K562 (cell line): Measurements from ENCODE around the gene RUVBL2. TPM values are rescaled to one million over a fixed set of nuclear protein-coding genes. Genes with fewer than 3 reads are reported as not detected.
A peak's percentile ranks its signal among the peaks of the same experiment; 100 is the strongest.

Experiments used
- CHCHD3 ChIP-seq: fragments of 250-450 bp; sonication (Bioruptor Pico); IDR thresholded peaks from 2 replicates; pipeline ENCODE4 v2.1.2; 2022; ENCODE audit warnings: mild to moderate bottlenecking
- COPS2 ChIP-seq: fragments of 450-650 bp; conservative IDR thresholded peaks from 2 replicates; pipeline ENCODE4 v1.6.1; 2016; ENCODE audit warnings: mild to moderate bottlenecking, moderate library complexity
- CREBBP ChIP-seq: IDR thresholded peaks from one replicate; pipeline ENCODE4 v1.6.1; 2012; ENCODE audit warnings: low read depth, mild to moderate bottlenecking, control low read depth, inconsistent platforms, low read length
- DDX20 ChIP-seq: fragments of 450-650 bp; IDR thresholded peaks from 2 replicates; pipeline ENCODE4 v1.6.1; 2016; ENCODE audit warnings: missing genetic modification characterization, low read depth, mild to moderate bottlenecking, missing compliant biosample characterization, moderate library complexity
- EHMT2 ChIP-seq: fragments of 450-650 bp; IDR thresholded peaks from 2 replicates; pipeline ENCODE4 v1.6.1; 2018; ENCODE audit warnings: antibody characterized with exemption
- ILK ChIP-seq: fragments of 450-650 bp; IDR thresholded peaks from 2 replicates; pipeline ENCODE4 v1.6.1; 2016; ENCODE audit warnings: missing genetic modification characterization, low read depth, mild to moderate bottlenecking, missing compliant biosample characterization, moderate library complexity, borderline replicate concordance
- MEIS2 ChIP-seq: fragments of 450-650 bp; IDR thresholded peaks from 2 replicates; pipeline ENCODE4 v1.6.1; 2014; ENCODE audit warnings: mild to moderate bottlenecking; ENCODE audit not compliant: partially characterized antibody
- NEUROD1 ChIP-seq: fragments of 150-350 bp; IDR thresholded peaks from 2 replicates; pipeline ENCODE4 v1.6.1; 2014; ENCODE audit warnings: borderline replicate concordance, low read length, low read depth; ENCODE audit not compliant: partially characterized antibody
- POLR3G ChIP-seq: IDR thresholded peaks from 2 replicates; pipeline ENCODE4 v1.6.1; 2011; ENCODE audit not compliant: insufficient read length, insufficient replicate concordance; ENCODE audit errors: extremely low read depth
- SMARCA4 ChIP-seq: fragments of 450-650 bp; IDR thresholded peaks from 2 replicates; pipeline ENCODE4 v1.6.1; 2016
- SREBF2 ChIP-seq: sonication (generic); formaldehyde crosslinking; IDR thresholded peaks from 2 replicates; pipeline ENCODE4 v1.4.0; 2020; ENCODE audit warnings: mild to moderate bottlenecking, missing genetic modification reagents
- TOE1 ChIP-seq, 2 experiments: fragments of 450-650 bp in 1 of 2; sonication (generic) in 1 of 2; formaldehyde crosslinking in 1 of 2; IDR thresholded peaks; 2 replicates each; pipeline versions ENCODE4 v1.7.1 to v1.8.0; 2016 to 2022; ENCODE audit warnings: borderline replicate concordance in 2 of 2, mild to moderate bottlenecking in 2 of 2, antibody characterized with exemption in 1 of 2, inconsistent platforms in 1 of 2, low read depth in 1 of 2, missing genetic modification reagents in 1 of 2, moderate library complexity in 1 of 2
- YBX1 ChIP-seq: fragments of 450-650 bp; IDR thresholded peaks from 2 replicates; pipeline ENCODE4 v1.7.1; 2016; ENCODE audit warnings: mild to moderate bottlenecking
- ZNF197 ChIP-seq: fragments of 200-800 bp; sonication (Bioruptor generic); IDR thresholded peaks from 2 replicates; pipeline ENCODE4 v1.6.1; 2016; ENCODE audit warnings: low read depth, missing genetic modification characterization, missing compliant biosample characterization
- ZNF785 ChIP-seq: fragments of 250-450 bp; sonication (Bioruptor Pico); IDR thresholded peaks from 2 replicates; pipeline ENCODE4 v1.4.0; 2020; ENCODE audit warnings: mild to moderate bottlenecking
- polyA plus RNA-seq, 8 experiments: library from polyadenylated mRNA; depleted of rRNA in 4 of 8; stranded (reverse) in 5 of 8; unstranded in 3 of 8; fragments of >200 nt; fragmentation: Nextera tagmentation in 2 of 8; fragmentation: Illumina TruSeq in 1 of 8; extraction: Ambion mirVana in 2 of 8; extraction: Trizol in 1 of 8; gene quantifications; 2 replicates each; pipeline versions ENCODE4 v1.2.1 to v1.2.3, GENCODE V29; 2011 to 2014; ENCODE audit warnings: inconsistent platforms in 1 of 8, missing spikeins in 1 of 8
- total RNA-seq, 7 experiments: library from RNA; depleted of rRNA in 6 of 7; stranded (reverse); fragments of >200 nt in 6 of 7; fragmentation: Illumina TruSeq in 2 of 7; extraction: Trizol in 2 of 7; gene quantifications; 2 replicates each; pipeline versions ENCODE4 v1.2.1 to v1.2.3, GENCODE V29; 2011 to 2021; ENCODE audit warnings: low replicate concordance in 1 of 7
- TF ChIP-seq, protein P1 (sequence below): fragments of 250-450 bp; sonication (Bioruptor Pico); IDR thresholded peaks from 2 replicates; pipeline ENCODE4 v1.8.0; 2021; ENCODE audit warnings: moderate library complexity, mild to moderate bottlenecking, inconsistent platforms
- TF ChIP-seq, protein P2 (sequence below): fragments of 450-650 bp; IDR thresholded peaks from 2 replicates; pipeline ENCODE4 v1.7.1; 2018; ENCODE audit warnings: mild to moderate bottlenecking, low read depth; ENCODE audit not compliant: partially characterized antibody
- TF ChIP-seq, protein P3 (sequence below): IDR thresholded peaks from 2 replicates; pipeline ENCODE4 v1.6.1; 2014; ENCODE audit warnings: antibody characterized with exemption
- TF ChIP-seq, protein P4 (sequence below): sonication (generic); formaldehyde crosslinking; IDR thresholded peaks from 2 replicates; pipeline ENCODE4 v1.8.0; 2022; ENCODE audit warnings: mild to moderate bottlenecking, low read depth, missing genetic modification reagents
- TF ChIP-seq, protein P5 (sequence below): IDR thresholded peaks from 2 replicates; pipeline ENCODE4 v1.6.1; 2011; ENCODE audit warnings: borderline replicate concordance, low read depth, mild to moderate bottlenecking, moderate library complexity, low read length; ENCODE audit not compliant: insufficient read depth, poor library complexity, severe bottlenecking

Gene RUVBL2
- total and polyA plus RNA-seq, 9 of the 15 experiments (the other 6 are each of a cell fraction or from before 2014, with no cell fraction given): 71.4 to 453 (median 237) TPM

DNA sequence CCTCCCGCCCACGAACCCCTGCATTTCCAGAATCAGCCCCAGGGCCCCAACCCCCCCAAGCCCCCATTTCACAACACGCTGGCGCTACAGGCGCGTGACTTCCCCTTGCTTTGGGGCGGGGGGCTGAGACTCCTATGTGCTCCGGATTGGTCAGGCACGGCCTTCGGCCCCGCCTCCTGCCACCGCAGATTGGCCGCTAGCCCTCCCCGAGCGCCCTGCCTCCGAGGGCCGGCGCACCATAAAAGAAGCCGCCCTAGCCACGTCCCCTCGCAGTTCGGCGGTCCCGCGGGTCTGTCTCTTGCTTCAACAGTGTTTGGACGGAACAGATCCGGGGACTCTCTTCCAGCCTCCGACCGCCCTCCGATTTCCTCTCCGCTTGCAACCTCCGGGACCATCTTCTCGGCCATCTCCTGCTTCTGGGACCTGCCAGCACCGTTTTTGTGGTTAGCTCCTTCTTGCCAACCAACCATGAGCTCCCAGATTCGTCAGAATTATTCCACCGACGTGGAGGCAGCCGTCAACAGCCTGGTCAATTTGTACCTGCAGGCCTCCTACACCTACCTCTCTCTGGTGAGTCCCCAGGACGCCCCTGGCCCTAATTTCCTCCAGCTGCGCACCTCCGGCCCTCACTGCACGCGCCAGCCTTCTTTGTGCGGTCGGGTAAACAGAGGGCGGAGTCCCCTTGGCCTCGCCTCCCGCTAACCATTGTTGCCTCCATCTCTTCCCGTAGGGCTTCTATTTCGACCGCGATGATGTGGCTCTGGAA is 28.5 kb upstream of the RUVBL2 start, which contains the start of gene FTL (continued):
- TF ChIP-seq, protein P1, sequence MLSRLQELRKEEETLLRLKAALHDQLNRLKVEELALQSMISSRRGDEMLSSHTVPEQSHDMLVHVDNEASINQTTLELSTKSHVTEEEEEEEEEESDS: no peak
- TF ChIP-seq POLR3G (no peak), CHCHD3 (CRISPR knock-in tag) (no peak), DDX20 (tag) (no peak), YBX1 (no peak), TOE1 (IDR thresholded peaks at IDR 0.05; ENCODE audit: borderline replicate concordance) (peak; percentile 75; the same call in 1 of the 2 replicates), TOE1 (CRISPR knock-in tag; IDR thresholded peaks at IDR 0.05; ENCODE audit: borderline replicate concordance, low read depth) (peak; percentile 78; the same call in 1 of the 2 replicates), EHMT2 (no peak), MEIS2 (no peak), NEUROD1 (peak; percentile 86), ILK (tag) (no peak), SREBF2 (CRISPR knock-in tag) (no peak), CREBBP (no peak), COPS2 (no peak), ZNF197 (peak; percentile 54; the same call in 1 of the 2 replicates), SMARCA4 (no peak), ZNF785 (CRISPR knock-in tag) (no peak)
- TF ChIP-seq, protein P2, sequence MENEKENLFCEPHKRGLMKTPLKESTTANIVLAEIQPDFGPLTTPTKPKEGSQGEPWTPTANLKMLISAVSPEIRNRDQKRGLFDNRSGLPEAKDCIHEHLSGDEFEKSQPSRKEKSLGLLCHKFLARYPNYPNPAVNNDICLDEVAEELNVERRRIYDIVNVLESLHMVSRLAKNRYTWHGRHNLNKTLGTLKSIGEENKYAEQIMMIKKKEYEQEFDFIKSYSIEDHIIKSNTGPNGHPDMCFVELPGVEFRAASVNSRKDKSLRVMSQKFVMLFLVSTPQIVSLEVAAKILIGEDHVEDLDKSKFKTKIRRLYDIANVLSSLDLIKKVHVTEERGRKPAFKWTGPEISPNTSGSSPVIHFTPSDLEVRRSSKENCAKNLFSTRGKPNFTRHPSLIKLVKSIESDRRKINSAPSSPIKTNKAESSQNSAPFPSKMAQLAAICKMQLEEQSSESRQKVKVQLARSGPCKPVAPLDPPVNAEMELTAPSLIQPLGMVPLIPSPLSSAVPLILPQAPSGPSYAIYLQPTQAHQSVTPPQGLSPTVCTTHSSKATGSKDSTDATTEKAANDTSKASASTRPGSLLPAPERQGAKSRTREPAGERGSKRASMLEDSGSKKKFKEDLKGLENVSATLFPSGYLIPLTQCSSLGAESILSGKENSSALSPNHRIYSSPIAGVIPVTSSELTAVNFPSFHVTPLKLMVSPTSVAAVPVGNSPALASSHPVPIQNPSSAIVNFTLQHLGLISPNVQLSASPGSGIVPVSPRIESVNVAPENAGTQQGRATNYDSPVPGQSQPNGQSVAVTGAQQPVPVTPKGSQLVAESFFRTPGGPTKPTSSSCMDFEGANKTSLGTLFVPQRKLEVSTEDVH: no peak
- TF ChIP-seq, protein P3, sequence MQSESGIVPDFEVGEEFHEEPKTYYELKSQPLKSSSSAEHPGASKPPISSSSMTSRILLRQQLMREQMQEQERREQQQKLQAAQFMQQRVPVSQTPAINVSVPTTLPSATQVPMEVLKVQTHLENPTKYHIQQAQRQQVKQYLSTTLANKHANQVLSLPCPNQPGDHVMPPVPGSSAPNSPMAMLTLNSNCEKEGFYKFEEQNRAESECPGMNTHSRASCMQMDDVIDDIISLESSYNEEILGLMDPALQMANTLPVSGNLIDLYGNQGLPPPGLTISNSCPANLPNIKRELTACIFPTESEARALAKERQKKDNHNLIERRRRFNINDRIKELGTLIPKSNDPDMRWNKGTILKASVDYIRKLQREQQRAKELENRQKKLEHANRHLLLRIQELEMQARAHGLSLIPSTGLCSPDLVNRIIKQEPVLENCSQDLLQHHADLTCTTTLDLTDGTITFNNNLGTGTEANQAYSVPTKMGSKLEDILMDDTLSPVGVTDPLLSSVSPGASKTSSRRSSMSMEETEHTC: peak; percentile 98
- TF ChIP-seq, protein P4, sequence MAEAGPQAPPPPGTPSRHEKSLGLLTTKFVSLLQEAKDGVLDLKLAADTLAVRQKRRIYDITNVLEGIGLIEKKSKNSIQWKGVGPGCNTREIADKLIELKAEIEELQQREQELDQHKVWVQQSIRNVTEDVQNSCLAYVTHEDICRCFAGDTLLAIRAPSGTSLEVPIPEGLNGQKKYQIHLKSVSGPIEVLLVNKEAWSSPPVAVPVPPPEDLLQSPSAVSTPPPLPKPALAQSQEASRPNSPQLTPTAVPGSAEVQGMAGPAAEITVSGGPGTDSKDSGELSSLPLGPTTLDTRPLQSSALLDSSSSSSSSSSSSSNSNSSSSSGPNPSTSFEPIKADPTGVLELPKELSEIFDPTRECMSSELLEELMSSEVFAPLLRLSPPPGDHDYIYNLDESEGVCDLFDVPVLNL (CRISPR knock-in tag): peak; percentile 32; the same call in 1 of the 2 replicates
- TF ChIP-seq, protein P5, sequence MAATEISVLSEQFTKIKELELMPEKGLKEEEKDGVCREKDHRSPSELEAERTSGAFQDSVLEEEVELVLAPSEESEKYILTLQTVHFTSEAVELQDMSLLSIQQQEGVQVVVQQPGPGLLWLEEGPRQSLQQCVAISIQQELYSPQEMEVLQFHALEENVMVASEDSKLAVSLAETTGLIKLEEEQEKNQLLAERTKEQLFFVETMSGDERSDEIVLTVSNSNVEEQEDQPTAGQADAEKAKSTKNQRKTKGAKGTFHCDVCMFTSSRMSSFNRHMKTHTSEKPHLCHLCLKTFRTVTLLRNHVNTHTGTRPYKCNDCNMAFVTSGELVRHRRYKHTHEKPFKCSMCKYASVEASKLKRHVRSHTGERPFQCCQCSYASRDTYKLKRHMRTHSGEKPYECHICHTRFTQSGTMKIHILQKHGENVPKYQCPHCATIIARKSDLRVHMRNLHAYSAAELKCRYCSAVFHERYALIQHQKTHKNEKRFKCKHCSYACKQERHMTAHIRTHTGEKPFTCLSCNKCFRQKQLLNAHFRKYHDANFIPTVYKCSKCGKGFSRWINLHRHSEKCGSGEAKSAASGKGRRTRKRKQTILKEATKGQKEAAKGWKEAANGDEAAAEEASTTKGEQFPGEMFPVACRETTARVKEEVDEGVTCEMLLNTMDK: no peak
